GM21825 (cell line): Measurements from ENCODE around the gene COMP.

Source experiments
- ATAC-seq: cut with Tn5 transposase; IDR thresholded peaks from one replicate; pipeline ENCODE4 v1.9.1; 2021; ENCODE audit warnings: mild to moderate bottlenecking, moderate library complexity; ENCODE audit not compliant: unreplicated experiment

The COMP gene

DNA sequence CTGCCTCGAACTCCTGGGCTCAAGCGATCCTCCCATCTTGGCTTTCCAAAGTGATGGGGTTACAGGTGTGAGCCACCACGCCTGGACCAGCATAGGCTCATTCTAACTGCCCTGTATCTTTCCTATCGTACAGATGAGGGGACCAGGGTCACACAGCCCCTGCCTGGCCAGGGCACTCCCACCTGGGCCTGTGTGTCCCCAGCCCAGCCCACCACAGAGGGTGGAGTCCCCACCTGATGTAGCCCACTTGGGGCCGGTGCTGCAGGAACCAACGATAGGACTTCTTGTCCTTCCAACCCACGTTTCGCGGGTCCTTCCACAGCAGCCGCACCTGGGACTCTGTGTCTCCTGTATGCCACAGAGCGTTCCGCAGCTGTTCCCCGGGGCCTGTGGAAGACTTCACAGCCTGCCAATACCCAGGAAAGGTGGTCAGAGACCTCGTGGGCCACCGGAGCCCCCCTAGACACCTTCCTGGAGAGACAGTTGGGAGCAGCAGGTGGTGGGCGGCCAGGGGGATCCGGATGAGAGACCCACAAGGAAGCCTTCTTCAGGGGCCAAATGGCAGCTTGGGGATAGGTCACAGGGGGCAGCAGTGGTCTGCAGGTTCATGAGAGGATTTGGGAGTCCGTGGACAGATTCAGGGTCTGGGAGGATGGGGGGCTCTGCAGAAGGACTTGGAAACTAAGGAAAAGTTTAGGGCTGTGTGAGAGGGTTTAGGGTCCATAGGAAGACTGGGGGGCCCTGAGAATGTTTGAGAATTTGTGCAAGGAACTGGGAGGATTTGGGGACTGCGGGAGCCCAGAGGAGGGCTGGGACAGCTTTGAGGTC is 6.9 kb downstream of the COMP start:
- no peak for ATAC-seq

DNA sequence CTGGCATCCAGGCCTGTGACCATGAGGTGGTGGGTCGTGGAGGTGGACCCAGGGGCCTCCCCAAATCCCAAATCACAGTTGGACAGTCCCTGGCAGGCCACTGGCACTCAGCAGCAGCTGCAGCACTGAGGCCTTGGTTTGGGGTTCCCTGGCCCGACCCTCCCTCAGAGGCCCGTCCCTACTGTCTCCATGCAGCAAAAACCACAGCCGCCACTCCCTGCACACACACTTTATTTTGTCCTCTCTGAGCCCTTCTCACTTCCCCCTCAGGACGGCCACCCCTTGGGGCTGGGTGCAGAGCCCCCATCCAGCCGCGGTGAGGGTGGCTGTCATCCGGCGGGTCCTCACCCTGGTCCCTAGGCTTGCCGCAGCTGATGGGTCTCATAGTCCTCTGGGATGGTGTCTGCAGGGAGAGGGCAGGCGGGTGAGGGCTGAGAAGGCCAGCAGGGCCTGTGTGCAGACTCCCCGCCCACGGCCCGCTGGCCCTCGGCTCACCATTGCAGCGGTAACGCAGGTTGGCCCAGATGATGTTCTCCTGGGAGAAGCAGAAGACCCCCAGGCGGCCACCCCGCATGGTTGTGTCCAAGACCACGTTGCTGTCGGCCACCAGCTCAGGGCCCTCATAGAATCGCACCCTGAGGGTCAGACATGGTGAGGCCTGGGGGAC is 8.4 kb downstream of the COMP start:
- ATAC-seq = no peak

DNA sequence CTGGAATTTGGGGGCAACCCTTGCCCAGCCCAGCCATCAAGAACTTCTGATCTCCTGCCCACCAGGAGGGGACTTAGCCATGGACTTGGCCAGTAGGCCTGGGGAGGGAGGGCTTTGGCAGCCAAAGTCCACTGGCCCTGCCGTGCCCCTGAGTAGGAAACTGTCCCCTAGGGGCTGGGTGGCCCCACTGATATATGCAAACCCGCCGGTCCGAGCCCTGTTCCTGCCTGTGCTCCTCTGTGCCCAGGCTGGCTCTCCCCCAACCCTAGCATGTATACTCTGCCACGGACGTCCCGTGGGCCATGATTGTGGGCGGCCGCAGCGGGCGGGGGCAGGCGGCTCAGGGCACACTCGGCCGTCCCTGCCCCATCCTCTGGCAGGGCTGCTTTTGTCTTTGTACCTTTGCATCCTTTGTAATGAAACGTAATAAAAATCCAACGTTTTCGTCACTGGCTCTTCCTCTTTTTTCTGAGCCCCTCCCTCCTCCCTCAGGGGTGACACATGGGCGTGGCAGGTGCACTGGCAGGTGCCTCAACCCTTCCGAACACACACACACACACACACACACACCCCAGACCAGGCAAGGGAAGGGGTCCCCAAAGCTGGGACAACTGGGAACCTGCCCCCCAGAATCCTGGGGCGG is 9.1 kb downstream of the COMP start:
- no peak for ATAC-seq

DNA sequence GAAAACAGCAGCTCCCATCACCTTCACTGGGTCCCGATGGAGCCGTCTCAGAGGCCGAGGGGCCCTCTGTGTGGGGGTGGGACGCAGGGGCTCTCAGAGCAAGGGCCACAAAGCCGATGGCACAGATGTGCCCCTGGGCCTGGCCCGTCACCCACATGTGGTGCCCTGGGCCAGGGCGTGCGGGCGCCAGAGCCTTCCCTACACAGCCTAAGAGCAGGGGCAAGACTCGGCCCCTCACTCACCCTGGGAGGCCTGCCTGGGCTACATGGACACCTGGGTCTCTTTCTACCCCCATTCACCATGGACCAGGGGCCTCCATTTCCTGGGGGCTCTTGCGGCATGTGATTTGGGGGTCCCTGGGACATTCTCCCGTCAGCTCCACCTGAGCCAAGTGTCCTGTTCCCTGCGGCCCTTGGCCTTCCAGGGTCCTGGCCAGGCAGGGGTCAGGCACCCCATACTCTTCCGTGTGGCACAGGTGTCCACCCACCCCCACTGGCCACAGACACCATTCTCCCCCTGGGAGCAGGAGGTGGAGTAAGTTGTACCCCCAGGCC is 10.0 kb downstream of the COMP start:
- no peak for ATAC-seq

DNA sequence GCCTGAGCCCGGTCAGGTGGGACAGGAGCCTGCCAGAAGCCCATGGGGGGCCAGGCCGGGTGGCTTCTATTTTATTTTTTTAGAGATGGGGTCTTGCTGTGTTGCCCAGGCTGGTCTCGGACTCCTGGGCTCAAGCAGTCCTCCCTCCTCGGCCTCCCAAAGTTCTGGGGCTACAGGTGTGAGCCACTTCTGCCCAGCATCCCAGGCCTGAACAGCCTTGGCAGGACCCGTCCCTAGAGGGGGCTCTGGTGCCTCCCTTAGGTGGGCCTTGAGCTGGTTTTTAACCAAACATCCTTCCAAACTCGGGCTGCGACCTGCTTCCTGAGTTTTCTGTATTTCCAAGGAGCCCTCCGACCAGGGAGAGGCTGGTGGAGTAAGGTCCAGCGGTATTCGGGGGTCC is 10.5 kb downstream of the COMP start:
- ATAC-seq = no peak

DNA sequence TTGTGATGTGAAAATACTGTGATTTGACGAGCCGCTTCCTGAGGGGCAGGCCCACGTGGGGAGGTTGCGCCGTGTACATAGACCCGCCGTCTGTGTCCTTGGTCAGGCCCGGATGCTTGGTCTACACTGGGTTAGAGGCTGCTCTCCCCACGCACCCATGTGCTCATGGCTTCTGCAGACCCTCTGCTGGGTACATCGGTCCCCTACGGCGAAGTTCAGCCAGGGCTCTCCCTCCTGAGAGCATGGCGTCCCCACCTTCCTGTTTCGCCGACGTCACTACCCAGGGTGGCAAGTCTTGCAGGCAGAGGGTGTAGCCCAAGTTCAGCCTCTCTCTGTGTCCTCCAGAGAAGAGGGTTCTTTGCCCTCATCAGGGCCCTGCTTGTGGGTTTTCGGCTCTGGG is 11.0 kb downstream of the COMP start:
- ATAC-seq = no peak

DNA sequence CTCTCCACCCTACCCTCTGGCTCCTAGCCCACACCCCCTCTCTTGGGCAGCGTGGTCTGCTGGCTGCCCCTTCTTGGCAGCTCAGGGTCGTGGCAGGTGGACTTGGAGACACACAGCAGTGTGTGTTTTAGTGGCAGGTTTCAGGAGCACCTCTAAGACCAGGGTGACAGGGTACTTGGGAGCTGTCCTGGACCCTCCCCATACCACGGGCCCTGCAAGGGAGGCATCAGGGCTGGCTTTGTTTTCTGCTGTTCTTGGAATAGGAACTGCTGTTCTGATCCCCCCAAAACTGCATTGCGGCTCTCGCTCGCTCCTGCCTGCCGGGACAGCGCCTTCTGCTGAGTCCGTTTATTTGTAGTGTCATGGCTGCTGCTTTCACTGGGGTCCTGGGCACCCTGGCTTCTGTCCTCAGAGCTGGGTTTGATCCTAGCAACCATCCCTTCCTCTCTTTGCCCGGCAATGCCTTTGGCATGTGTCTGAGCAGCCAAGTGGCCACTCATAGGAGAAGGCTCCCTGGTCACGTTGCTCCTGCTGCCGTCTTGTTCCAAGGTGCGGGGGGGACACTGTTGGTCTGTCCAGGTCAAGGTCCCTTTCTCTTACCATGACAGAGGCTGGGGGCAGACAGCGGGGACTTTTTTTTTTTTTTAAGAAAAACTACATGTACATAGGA is 12.1 kb downstream of the COMP start:
- no peak for ATAC-seq

DNA sequence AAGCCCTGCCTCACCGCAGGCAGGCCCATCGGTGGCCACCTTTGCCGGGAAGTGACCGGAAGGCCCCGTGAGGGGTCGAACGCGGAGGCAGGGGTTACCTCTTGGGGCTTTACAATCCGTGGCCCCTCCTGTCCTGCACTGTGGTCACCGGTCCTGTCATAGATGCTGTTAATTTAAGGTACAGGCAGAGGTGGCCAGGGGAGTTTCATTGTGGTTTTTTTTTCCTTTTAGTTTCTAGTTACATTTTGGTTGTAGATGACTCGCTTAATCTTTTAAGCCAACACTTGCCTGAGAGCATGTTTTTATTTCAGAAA is 13.1 kb downstream of the COMP start:
- ATAC-seq = no peak

DNA sequence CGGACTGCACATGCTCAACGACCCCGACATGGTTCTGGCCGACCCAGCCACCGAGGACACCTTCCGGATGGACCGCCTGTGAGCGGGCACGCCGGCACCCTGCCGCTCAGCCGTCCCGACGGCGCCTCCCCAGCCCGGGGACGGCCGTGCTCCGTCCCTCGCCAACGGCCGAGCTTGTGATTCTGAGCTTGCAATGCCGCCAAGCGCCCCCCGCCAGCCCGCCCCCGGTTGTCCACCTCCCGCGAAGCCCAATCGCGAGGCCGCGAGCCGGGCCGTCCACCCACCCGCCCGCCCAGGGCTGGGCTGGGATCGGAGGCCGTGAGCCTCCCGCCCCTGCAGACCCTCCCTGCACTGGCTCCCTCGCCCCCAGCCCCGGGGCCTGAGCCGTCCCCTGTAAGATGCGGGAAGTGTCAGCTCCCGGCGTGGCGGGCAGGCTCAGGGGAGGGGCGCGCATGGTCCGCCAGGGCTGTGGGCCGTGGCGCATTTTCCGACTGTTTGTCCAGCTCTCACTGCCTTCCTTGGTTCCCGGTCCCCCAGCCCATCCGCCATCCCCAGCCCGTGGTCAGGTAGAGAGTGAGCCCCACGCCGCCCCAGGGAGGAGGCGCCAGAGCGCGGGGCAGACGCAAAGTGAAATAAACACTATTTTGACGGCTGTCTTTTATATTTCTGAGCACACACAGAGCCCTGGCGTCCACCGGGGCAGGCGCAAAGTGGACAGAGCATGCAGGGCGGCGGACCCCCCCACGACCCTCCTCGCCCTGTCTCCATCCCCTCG is 13.6 kb downstream of the COMP start:
- ATAC-seq = no peak

DNA sequence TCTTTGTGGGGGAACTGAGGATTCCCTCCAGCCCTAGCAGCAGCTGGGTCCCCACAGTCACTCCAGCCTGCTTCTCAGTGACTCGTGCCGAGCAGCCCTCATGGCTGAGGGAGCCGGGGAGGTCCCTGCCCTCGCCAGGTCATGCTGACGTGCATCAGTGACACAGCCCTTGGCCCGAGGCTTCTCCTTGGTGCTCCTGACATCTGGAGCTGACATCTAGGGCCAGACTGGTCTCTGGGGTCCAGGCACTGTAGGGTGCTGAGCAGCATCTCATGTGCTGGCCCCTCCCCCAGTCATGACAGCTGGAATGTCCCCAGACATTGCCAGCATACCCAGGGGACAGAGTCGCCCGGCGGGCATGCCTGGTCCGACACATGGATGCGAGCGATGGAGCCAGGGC is 14.4 kb downstream of the COMP start:
- ATAC-seq = no peak

DNA sequence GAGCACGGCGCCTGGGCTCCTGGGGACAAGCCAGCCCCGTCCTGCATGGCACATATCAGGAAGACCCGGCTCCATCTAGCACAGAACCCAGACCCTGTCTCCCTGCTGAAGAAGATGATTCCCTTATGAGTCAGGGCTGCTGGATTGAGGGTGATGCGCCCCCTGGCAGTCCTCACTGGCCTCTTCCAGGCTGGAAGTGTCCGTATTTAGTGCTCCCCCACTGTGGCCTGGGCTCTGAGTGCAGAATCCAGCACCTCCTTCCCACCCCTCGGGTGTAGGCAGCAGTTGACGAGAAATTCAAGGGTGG is 14.9 kb downstream of the COMP start:
- no peak for ATAC-seq

DNA sequence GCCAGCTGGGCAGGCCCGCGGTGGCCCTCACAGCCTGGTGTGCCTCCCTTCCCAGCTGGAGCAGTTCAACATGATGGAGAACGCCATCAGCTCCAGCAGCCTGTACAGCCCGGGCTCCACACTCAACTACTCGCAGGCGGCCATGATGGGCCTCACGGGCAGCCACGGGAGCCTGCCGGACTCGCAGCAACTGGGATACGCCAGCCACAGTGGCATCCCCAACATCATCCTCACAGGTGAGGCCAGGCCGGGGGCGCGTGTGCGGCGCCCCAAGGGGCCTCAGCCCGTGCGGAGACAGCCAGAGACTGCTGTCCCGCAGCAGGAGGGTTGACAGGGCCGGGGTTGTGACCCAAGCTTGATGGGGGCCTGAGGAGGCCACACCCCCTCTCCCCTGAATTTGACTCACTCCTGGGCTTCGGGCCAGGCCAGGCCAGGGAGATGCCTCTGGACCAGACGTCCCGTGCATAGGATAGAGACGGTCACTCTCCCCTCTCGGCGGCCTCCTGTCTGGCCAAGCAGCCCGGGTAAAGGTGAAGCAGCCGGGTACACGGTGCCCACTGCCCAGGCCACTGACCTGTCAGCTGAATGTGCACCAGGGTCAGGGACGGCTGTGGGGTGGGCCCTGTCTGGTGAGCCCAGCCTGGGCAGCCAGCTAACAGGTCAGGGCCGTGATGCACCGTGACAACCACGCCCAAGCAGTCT is 15.4 kb downstream of the COMP start:
- ATAC-seq = no peak

DNA sequence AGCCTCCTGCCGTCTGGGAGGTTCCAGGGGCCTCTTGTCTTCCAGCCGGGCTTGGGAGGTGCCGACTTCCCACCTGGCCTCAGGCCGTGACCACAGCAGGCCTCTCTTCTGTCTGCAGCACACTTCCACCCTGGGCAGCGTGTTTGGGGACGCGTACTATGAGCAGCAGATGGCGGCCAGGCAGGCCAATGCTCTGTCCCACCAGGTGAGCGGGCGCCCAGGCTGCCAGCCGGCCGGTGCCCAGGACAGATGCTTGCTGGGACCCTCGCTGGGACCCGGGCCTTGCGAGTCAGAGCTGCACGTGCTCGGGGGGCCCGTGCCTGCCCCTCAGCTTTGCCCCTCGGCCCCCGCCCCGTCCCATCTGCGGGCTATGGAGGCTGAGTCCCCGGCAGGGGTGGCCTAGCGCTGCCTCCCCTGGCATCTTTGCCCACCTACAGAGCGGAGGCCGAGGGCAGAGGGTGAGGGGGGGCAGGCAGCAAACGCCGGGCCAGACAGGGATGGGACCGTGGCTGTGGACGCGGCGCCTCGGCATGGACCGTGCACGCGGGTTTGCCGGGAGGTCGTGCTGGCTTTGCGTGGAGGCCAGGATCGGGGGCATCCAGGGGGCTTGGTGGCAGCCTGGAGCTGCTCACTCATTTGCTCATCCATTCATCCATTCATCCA is 16.2 kb downstream of the COMP start:
- no peak for ATAC-seq

DNA sequence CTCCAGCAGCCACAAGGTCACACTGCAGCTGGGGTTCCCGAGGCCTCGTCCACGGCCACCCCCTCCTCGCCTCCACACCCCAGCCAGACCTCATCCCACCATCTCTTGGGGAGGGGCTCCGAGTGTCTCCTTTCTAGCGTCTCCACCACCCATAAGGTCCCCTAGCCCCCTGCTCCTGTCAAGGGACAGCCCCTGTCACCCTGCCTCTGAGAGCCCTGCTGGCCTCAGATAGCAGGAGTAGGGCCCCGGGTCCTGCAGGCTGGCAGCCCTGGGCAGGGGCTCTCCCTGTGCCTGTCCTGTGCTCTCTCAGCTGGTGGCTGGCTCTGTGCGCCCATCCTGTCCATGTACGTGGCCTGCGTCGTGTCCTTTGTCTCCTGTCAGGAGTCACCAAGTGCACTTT is 17.0 kb downstream of the COMP start:
- ATAC-seq = no peak

DNA sequence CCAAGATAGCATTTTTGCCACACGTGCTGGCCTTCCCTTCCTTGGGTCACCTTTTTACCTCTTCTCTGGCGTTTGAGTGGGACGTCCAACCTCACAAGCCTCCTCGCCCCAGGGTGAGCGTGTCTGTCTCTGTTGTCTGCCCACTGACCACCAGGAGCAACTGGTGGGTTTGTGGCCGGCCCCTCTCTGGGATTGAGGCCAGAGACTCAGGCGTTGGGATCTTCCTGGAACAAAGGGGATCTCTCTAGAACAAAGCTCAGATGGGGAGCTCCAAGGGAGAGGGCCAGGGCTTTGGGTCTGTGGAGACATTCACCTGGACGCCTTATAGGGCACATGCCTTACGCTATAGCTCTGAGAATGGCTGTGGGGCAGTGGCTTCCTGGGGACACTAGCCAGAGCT is 17.4 kb downstream of the COMP start:
- no peak for ATAC-seq

DNA sequence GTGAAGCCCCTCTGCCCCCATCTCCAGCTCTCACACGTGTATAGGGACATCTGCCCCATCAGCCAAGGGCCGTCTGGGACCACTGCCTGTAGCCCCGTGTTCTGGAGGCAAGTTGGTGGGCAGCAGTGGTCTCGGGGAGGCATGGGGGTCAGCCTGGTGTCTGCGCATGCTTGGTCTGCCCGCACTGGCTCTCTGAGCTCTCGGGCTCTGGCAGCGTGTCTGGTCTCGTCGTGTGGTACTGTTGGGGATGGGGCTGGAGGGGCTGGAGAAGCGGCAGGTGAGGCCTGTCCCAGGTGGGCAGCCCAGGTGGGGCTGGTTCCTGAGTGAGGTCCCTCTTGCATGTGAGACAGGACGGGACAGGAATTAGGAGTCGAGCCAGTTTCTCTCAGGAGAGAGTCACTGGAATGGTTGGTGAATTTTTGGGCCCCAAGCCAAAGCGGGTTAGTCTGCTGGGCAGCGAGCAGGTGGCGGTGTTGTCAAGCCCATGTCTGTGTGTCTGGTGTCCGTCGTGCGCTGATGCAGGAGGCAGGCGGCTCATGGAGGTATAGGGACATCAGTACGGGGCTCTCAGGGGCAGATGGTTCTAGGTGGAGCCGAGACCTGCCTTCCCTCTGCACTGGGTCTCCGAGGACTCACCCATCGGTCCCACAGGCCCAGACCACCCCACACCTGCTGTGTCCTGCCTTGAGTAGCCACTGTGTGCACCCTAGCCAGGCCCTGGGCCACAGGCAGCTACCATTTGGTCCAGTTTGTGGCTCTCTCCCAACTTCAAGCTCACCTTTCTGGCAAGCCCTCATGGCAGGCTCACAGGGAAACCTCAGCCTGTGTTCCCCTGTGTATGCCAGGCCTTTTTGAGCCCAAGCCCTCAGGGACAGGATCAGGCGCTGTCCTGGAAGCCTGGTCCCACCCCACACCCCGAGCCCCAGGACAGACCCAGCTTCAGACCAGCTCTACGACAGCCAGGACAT is 18.2 kb downstream of the COMP start:
- no peak for ATAC-seq

DNA sequence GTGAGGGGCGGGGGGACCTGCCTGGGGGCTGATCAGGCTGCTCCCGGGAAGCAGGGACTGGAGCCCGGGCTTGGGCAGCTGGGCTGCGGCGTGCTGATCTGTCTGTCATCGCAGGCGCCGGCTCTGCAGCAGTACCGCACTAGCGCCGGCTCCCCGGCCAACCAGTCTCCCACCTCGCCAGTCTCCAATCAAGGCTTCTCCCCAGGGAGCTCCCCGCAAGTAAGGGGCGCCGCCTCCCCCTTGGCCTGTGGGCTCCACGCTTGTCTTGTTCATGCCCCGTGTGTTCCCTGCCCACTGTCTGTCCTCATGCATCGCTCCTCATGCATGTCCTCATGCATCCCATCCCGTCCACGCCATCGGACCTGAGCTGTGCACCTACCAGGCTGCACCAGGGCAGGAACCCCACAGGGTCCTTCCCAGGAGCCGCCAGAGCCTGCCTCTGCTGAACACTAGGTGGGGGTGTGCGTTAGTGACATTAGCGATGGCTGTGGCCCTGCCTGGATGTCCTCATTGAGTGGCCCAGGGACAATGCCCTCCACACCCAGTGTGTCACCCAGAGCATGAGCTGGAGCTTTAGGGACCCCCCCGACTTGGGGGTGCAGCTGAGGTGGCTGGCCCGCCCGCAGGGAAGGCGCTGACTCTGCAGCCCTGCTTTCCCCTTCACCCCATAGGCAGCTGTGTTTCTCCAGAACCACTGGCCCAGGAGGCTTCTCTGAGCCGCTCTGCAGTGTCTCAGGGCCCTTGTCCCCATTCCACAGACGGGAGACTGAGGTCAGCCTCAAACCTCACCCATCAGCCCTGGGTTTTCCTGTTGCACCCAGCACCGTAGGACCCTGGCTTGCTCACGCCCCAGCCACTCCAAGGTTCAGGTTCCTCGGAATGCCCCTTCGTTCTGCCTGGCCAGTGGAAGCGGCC is 19.5 kb downstream of the COMP start:
- ATAC-seq = no peak
